VCaP (cell line): Measurements from ENCODE around the gene MTCL3.

Experiments
- H3K27ac ChIP-seq: fragments of 450-650 bp; 2 replicates; pipeline ENCODE4 v1.5.1; 2017
- CTCF ChIP-seq: fragments of 450-650 bp; conservative IDR thresholded peaks from 2 replicates; pipeline ENCODE4 v1.5.1; 2017; ENCODE audit warnings: mild to moderate bottlenecking, moderate library complexity

The MTCL3 gene

GRCh38 chr6:127451388-127451787, 67.7 kb downstream of the MTCL3 start:
- no peak overlapping the region for H3K27ac ChIP-seq
- no peak for TF ChIP-seq CTCF

- no peak overlapping the region for H3K27ac ChIP-seq
- no peak for TF ChIP-seq CTCF
Measured at GRCh38 chr6:127447780-127448179, 71.4 kb downstream of the MTCL3 start.

- no peak for TF ChIP-seq CTCF
- no peak overlapping the region for H3K27ac ChIP-seq
Measured at GRCh38 chr6:127446356-127446755, 72.8 kb downstream of the MTCL3 start.

- TF ChIP-seq CTCF, result no peak
- H3K27ac ChIP-seq, result no peak overlapping the region
Measured at GRCh38 chr6:127441881-127442280, 77.3 kb downstream of the MTCL3 start.

- TF ChIP-seq CTCF, result no peak
Measured at GRCh38 chr6:127439718-127440117, 79.4 kb downstream of the MTCL3 start.

GRCh38 chr6:127436578-127437110, 82.5 kb downstream of the MTCL3 start:
- no peak for TF ChIP-seq CTCF
- H3K27ac ChIP-seq, result no peak overlapping the region

More at GRCh38 chr6:127439718-127440117, 79.4 kb downstream of the MTCL3 start:
- H3K27ac ChIP-seq, result no peak overlapping the region

- H3K27ac ChIP-seq, result no peak overlapping the region
- no peak for TF ChIP-seq CTCF
Measured at GRCh38 chr6:127435626-127436220, 83.4 kb downstream of the MTCL3 start.
